ENCODE results near the gene RBM6.

RBM6 gene

GRCh38 chr3:49929291-49930167 lies 10.4 kb upstream of the RBM6 start, which contains the start of gene MON1A (continued):
- TF ChIP-seq ZBTB44 (tag by site-specific recombination; IDR thresholded peaks at IDR 0.05) (0 out of 2 replicates have a peak, but pooled peaks have one; percentile 5), RBAK (tag by site-specific recombination; IDR thresholded peaks at IDR 0.05) (no peak), ZXDB (tag by site-specific recombination; IDR thresholded peaks at IDR 0.05) (peak; percentile 80), ZNF10 (tag by site-specific recombination; IDR thresholded peaks at IDR 0.05) (peak; percentile 13; the same call in 1 of the 2 replicates), ZNF514 (tag by site-specific recombination; IDR thresholded peaks at IDR 0.05) (no peak), ZNF513 (tag by site-specific recombination; IDR thresholded peaks at IDR 0.05) (no peak), KLF7 (tag by site-specific recombination; IDR thresholded peaks at IDR 0.05; ENCODE audit: borderline replicate concordance) (no peak), ZNF335 (tag by site-specific recombination; conservative IDR thresholded peaks at IDR 0.05) (peak; percentile 95), ZEB2 (tag by site-specific recombination; IDR thresholded peaks at IDR 0.05) (peak; percentile 74), ZNF560 (tag by site-specific recombination; IDR thresholded peaks at IDR 0.05; ENCODE audit: borderline replicate concordance) (no peak), SCRT1 (tag by site-specific recombination; IDR thresholded peaks at IDR 0.05; ENCODE audit: borderline replicate concordance) (no peak), ZNF274 (IDR thresholded peaks at IDR 0.05; ENCODE audit: low read length) (no peak), ZNF274 (tag by site-specific recombination; IDR thresholded peaks at IDR 0.05; ENCODE audit: borderline replicate concordance) (no peak), ZNF114 (tag by site-specific recombination; IDR thresholded peaks at IDR 0.05) (no peak), GLI2 (tag by site-specific recombination; IDR thresholded peaks at IDR 0.05; ENCODE audit: borderline replicate concordance, low read depth) (no peak), ZNF791 (tag by site-specific recombination; IDR thresholded peaks at IDR 0.05) (no peak), HOXD13 (CRISPR knock-in tag; IDR thresholded peaks at IDR 0.05; ENCODE audit: borderline replicate concordance) (no peak), ZNF544 (tag by site-specific recombination; IDR thresholded peaks at IDR 0.05) (no peak), ZBTB11 (tag by site-specific recombination; conservative IDR thresholded peaks at IDR 0.05; ENCODE audit: low read depth) (peak; percentile 65), TRIM28 (IDR thresholded peaks at IDR 0.05; ENCODE audit: borderline replicate concordance, low read length) (0 out of 2 replicates have a peak, but pooled peaks have one; percentile 19), KLF16 (tag by site-specific recombination; IDR thresholded peaks at IDR 0.05) (0 out of 2 replicates have a peak, but pooled peaks have one; percentile 49), YY2 (tag by site-specific recombination; IDR thresholded peaks at IDR 0.05) (0 out of 2 replicates have a peak, but pooled peaks have one; percentile 48), INSM2 (tag by site-specific recombination; IDR thresholded peaks at IDR 0.05) (no peak), MZF1 (tag by site-specific recombination; IDR thresholded peaks at IDR 0.05; ENCODE audit: borderline replicate concordance) (no peak), ZNF785 (tag by site-specific recombination; IDR thresholded peaks at IDR 0.05) (no peak), ZNF366 (tag by site-specific recombination; conservative IDR thresholded peaks at IDR 0.05) (no peak), ZNF776 (tag by site-specific recombination; IDR thresholded peaks at IDR 0.05; ENCODE audit: borderline replicate concordance) (no peak), WT1 (tag by site-specific recombination; IDR thresholded peaks at IDR 0.05) (no peak), KLF9 (tag by site-specific recombination; IDR thresholded peaks at IDR 0.05; ENCODE audit: low read depth) (peak; percentile 60), ZNF843 (tag by site-specific recombination; IDR thresholded peaks at IDR 0.05) (0 out of 2 replicates have a peak, but pooled peaks have one; percentile 13), ZNF248 (tag by site-specific recombination; IDR thresholded peaks at IDR 0.05) (no peak), ZNF510 (tag by site-specific recombination; IDR thresholded peaks at IDR 0.05; ENCODE audit: insufficient replicate concordance) (no peak), MYNN (tag by site-specific recombination; IDR thresholded peaks at IDR 0.05; ENCODE audit: borderline replicate concordance) (no peak)

All from HEK293 (cell line).